IMR-90 (cell line): ENCODE measurements around the gene CADM2.

Source experiments
- CEBPB ChIP-seq: IDR thresholded peaks from 2 replicates; pipeline ENCODE4 v1.6.1; 2012; ENCODE audit warnings: low read depth, low read length, improper control_type of control experiment
- CHD1 ChIP-seq: IDR thresholded peaks from 2 replicates; pipeline ENCODE4 v1.6.1; 2012; ENCODE audit warnings: low read depth, low read length, improper control_type of control experiment
- CTCF ChIP-seq: conservative IDR thresholded peaks from 2 replicates; pipeline ENCODE4 v1.5.1; 2012; ENCODE audit warnings: mild to moderate bottlenecking, low read depth, low read length, improper control_type of control experiment
- ELK1 ChIP-seq: fragments of 150-350 bp; IDR thresholded peaks from 2 replicates; pipeline ENCODE4 v1.6.1; 2016; ENCODE audit warnings: low read depth, mild to moderate bottlenecking, low read length, moderate library complexity, borderline replicate concordance
- FOS ChIP-seq: fragments of 150-350 bp; IDR thresholded peaks from 2 replicates; pipeline ENCODE4 v1.6.1; 2016; ENCODE audit warnings: low read depth, low read length
- MAFK ChIP-seq: IDR thresholded peaks from 2 replicates; pipeline ENCODE4 v1.6.1; 2012; ENCODE audit warnings: low read depth, low read length, improper control_type of control experiment
- MXI1 ChIP-seq: IDR thresholded peaks from 2 replicates; pipeline ENCODE4 v1.6.1; 2012; ENCODE audit warnings: low read depth, mild to moderate bottlenecking, low read length, moderate library complexity, borderline replicate concordance
- POLR2A ChIP-seq: IDR thresholded peaks from 2 replicates; pipeline ENCODE4 v1.6.1; 2012; ENCODE audit warnings: mild to moderate bottlenecking, low read depth, low read length
- RAD21 ChIP-seq: IDR thresholded peaks from 2 replicates; pipeline ENCODE4 v1.6.1; 2012; ENCODE audit warnings: low read length, improper control_type of control experiment
- RFX5 ChIP-seq: IDR thresholded peaks from 2 replicates; pipeline ENCODE4 v1.8.0; 2012; ENCODE audit warnings: low read depth, mild to moderate bottlenecking, low read length, moderate library complexity
- USF2 ChIP-seq: fragments of 150-350 bp; IDR thresholded peaks from 2 replicates; pipeline ENCODE4 v1.6.1; 2017; ENCODE audit warnings: mild to moderate bottlenecking, antibody characterized with exemption, low read length, low read depth

- TF ChIP-seq CTCF (no peak), POLR2A (no peak), MXI1 (no peak), CEBPB (no peak), RFX5 (no peak), RAD21 (no peak), CHD1 (no peak), ELK1 (no peak), FOS (no peak), USF2 (no peak), MAFK (no peak)
Measured at GRCh38 chr3:85877631-85878030, 918.8 kb downstream of the CADM2 start.
